Measurements from ENCODE around the gene CALHM2.

- TF ChIP-seq CTCF (IDR thresholded peaks at IDR 0.05) (no peak), POLR2AphosphoS5 (IDR thresholded peaks at IDR 0.05; ENCODE audit: insufficient read depth in 1 of 2, low read depth in 1 of 2) (no peak)
Measured at GRCh38 chr10:103497161-103497915, 45.2 kb upstream of the CALHM2 start.

Data from vagina (tissue), 2 donors.